Ectodermal cell (in vitro differentiated cells): Measurements from ENCODE around the gene ACTC1.

ENCODE experiments used
- H3K27ac ChIP-seq: 2 replicates; pipeline ENCODE4 v1.7.0; 2013; ENCODE audit warnings: mild to moderate bottlenecking, low read depth, low read length; ENCODE audit not compliant: insufficient read depth, poor library complexity, severe bottlenecking
- H3K27me3 ChIP-seq: 2 replicates; pipeline ENCODE4 v1.7.0; 2013; ENCODE audit warnings: mild to moderate bottlenecking, low read length; ENCODE audit not compliant: insufficient read depth, control insufficient read depth, poor library complexity, severe bottlenecking
- H3K36me3 ChIP-seq: one replicate; pipeline ENCODE4 v1.7.0; 2013; ENCODE audit warnings: low read length; ENCODE audit not compliant: control insufficient read depth, insufficient read depth
- H3K4me1 ChIP-seq: one replicate; pipeline ENCODE4 v1.7.0; 2013; ENCODE audit warnings: low read length; ENCODE audit not compliant: control insufficient read depth, insufficient read depth
- H3K4me3 ChIP-seq: 2 replicates; pipeline ENCODE4 v1.7.0; 2013; ENCODE audit warnings: low read depth, low read length, control low read depth; ENCODE audit not compliant: insufficient read depth
- H3K9me3 ChIP-seq: 2 replicates; pipeline ENCODE4 v1.7.0; 2013; ENCODE audit warnings: mild to moderate bottlenecking, low read length, moderate library complexity; ENCODE audit not compliant: control insufficient read depth
- WGBS, 2 experiments: methylation state at CpG; one replicate each; pipeline ENCODE4 v1.1.7; 2013; ENCODE audit warnings: missing lambda C conversion rate in 2 of 2; 5-methylcytosine and 5-hydroxymethylcytosine counted together

The ACTC1 gene

GRCh38 chr15:34783991-34784390, 11.4 kb downstream of the ACTC1 start:
- Histone ChIP-seq H3K4me1 (no peaks in the 10 kb centered on the region), H3K9me3 (no peaks in the 10 kb centered on the region), H3K27ac (no peak overlapping the region), H3K27me3 (no peaks in the 10 kb centered on the region), H3K4me3 (no peak overlapping the region), H3K36me3 (no peaks in the 10 kb centered on the region)

DNA sequence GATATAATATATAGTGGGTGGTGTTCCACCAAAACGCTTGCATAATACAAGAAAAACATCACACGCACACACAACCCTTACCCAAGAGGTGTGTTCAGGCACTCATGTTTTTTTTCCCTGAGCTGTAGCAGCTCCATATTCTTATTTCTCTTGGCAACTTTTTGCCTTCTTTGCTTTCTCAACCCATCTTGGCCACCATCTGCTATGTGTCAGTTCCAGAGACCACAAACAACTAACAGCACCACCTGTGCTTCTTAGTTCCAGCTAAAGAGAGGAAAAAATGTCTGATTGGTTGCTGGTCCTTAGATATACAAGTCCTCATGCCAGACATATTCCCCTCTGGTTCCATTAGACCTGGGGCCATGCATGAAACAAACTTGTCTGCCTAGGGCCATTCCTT, 11.9 kb downstream of the ACTC1 start:
- Histone ChIP-seq H3K4me3 (no peak overlapping the region), H3K36me3 (no peaks in the 10 kb centered on the region), H3K27me3 (no peaks in the 10 kb centered on the region), H3K27ac (no peak overlapping the region), H3K9me3 (no peaks in the 10 kb centered on the region), H3K4me1 (no peaks in the 10 kb centered on the region)
- WGBS, 2 experiments: 96 to 98% methylated on average over 2 of the region's 2 CpGs

GRCh38 chr15:34782901-34783300, 12.4 kb downstream of the ACTC1 start:
- 89% methylated on average over 3 of the region's 3 CpGs for WGBS, 2 experiments

GRCh38 chr15:34780725-34781124, 14.6 kb downstream of the ACTC1 start:
- no peak overlapping the region for H3K27ac ChIP-seq
- 79 to 100% methylated on average over 2 of the region's 2 CpGs for WGBS, 2 experiments

More at GRCh38 chr15:34782901-34783300, 12.4 kb downstream of the ACTC1 start:
- H3K4me1 ChIP-seq: no peaks in the 10 kb centered on the region
- H3K27me3 ChIP-seq: no peaks in the 10 kb centered on the region
- no peak overlapping the region for H3K27ac ChIP-seq
- H3K9me3 ChIP-seq: no peaks in the 10 kb centered on the region
- no peak overlapping the region for H3K4me3 ChIP-seq
- no peaks in the 10 kb centered on the region for H3K36me3 ChIP-seq

DNA sequence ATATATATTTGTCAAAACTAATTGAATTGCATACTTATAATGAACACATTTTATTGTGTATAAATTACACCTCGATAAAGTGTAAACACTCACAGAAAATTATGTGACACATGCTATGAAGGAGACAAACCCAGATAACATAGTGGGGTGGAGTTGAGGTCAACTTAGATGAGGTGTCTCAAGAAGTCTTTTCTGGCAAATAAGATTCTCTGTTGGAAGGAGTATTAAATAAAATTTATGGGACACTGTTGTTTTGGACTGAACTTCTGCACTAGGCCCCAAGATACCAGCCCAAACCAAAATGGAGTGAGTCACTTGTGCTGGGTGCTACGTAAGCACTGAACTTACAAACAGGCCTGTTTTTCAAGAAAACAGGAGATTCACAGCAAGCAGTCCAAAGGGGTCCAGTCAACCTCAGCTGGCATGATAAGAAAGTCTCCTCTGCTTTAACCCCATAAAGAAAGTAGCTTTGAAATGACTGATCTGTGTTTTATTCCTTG, 18.7 kb downstream of the ACTC1 start:
- H3K9me3 ChIP-seq: no peaks in the 10 kb centered on the region
- no peak overlapping the region for H3K4me3 ChIP-seq
- H3K27me3 ChIP-seq: no peaks in the 10 kb centered on the region
- 79 to 85% methylated on average over 1 to 2 of the region's 2 CpGs for WGBS, 2 experiments
- no peaks in the 10 kb centered on the region for H3K36me3 ChIP-seq
- no peaks in the 10 kb centered on the region for H3K4me1 ChIP-seq
- H3K27ac ChIP-seq: no peak overlapping the region

More at GRCh38 chr15:34780725-34781124, 14.6 kb downstream of the ACTC1 start:
- H3K27me3 ChIP-seq: no peaks in the 10 kb centered on the region
- H3K36me3 ChIP-seq: no peaks in the 10 kb centered on the region
- no peaks in the 10 kb centered on the region for H3K9me3 ChIP-seq
- H3K4me3 ChIP-seq: no peak overlapping the region
- H3K4me1 ChIP-seq: no peaks in the 10 kb centered on the region

DNA sequence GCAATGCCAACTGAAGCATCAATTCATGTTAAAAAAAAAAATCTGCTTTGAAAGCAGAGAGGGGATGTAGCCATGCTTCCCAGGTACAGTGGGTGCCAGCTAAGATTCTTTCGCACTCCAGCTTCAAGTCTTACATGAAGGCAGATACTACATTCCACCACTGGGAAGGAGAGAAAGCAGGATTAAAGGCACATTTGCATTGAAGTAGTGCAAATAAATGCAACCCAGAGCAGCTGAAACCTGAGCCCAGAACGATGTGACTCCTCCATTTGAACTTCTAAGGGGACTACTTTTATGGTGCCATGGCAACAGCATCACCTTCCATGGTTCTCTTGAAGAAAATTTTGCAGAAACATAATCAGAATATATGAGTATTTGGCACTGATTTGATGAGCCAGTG, 21.4 kb downstream of the ACTC1 start:
- H3K27ac ChIP-seq: no peak overlapping the region
- H3K36me3 ChIP-seq: no peaks in the 10 kb centered on the region
- no peaks in the 10 kb centered on the region for H3K27me3 ChIP-seq
- no peak overlapping the region for H3K4me3 ChIP-seq
- 35 to 48% methylated on average over 2 of the region's 2 CpGs for WGBS, 2 experiments
- H3K9me3 ChIP-seq: no peaks in the 10 kb centered on the region
- peaks cover 3% of the 10 kb centered on the region for H3K4me1 ChIP-seq

DNA sequence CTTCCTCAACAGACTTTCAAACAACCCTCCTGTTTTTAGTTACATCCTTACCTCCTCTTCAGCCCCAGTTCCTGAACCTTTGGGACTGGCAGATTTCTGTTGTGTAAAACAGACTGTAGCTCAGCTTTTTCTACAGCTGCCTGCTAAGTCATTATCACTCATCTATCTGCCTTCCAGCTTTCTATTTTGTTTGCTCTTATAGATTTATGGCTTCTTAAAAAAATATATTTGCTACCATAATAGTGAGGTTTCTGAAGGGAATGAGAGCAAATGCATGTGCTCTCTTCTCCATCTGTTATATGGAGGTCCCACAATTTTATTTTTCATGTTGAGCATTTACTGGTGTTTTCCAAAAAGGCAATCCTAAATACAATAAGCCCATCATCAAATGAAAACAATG, 22.3 kb downstream of the ACTC1 start:
- Histone ChIP-seq H3K27ac (no peak overlapping the region), H3K4me3 (no peak overlapping the region), H3K9me3 (no peaks in the 10 kb centered on the region), H3K36me3 (no peaks in the 10 kb centered on the region), H3K4me1 (peaks cover 3% of the 10 kb centered on the region), H3K27me3 (no peaks in the 10 kb centered on the region)

GRCh38 chr15:34772312-34772711, 23.0 kb downstream of the ACTC1 start:
- Histone ChIP-seq H3K4me3 (no peak overlapping the region), H3K27ac (no peak overlapping the region), H3K9me3 (no peaks in the 10 kb centered on the region), H3K27me3 (no peaks in the 10 kb centered on the region), H3K4me1 (peaks cover 3% of the 10 kb centered on the region), H3K36me3 (no peaks in the 10 kb centered on the region)
- 94 to 96% methylated on average over 2 of the region's 2 CpGs for WGBS, 2 experiments

DNA sequence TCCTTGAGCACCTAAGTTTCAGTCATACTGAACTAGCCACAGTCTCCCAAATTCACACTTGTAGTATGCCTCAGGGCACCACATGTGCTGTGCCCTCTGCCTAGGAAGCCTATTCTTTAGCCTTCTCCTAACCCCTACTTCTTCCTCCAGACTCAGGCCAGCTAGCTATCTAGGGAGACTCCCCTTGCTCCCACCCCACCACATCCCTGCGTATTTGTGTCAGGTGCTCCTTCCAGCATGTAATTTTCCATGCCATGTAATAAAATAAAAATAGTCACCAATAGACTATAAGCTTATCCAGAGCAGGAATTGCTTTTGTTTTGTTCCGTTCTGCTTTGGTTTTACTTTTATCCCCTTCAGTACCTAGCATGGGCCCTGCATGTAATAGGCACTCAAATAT, 25.6 kb downstream of the ACTC1 start:
- Histone ChIP-seq H3K4me1 (peaks cover 3% of the 10 kb centered on the region), H3K27me3 (no peaks in the 10 kb centered on the region), H3K9me3 (no peaks in the 10 kb centered on the region), H3K36me3 (no peaks in the 10 kb centered on the region), H3K27ac (no peak overlapping the region), H3K4me3 (no peak overlapping the region)
- 93% methylated on average over 2 of the region's 2 CpGs for WGBS, 2 experiments

DNA sequence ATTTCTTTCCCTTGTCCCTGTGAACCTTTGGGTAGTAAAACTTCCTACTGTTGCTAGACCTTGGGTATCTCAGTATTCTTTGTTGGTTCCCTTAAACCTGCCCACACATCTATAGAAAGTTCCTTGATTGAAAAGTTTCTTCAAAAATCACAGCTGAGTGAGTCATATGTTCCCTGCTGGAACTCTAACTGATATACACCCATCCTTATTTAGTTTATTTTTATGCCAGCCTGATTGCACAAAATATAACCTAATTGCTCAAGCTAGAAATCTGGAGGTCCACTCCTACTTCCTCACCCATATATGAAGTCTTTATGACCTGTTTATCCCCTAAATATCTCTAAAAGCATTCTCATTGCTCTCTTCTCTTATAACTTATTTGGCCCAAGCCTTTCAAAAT, 26.8 kb downstream of the ACTC1 start:
- H3K4me1 ChIP-seq: peaks cover 3% of the 10 kb centered on the region
- no peaks in the 10 kb centered on the region for H3K9me3 ChIP-seq
- no peak overlapping the region for H3K4me3 ChIP-seq
- no peaks in the 10 kb centered on the region for H3K36me3 ChIP-seq
- no peaks in the 10 kb centered on the region for H3K27me3 ChIP-seq
- no peak overlapping the region for H3K27ac ChIP-seq

DNA sequence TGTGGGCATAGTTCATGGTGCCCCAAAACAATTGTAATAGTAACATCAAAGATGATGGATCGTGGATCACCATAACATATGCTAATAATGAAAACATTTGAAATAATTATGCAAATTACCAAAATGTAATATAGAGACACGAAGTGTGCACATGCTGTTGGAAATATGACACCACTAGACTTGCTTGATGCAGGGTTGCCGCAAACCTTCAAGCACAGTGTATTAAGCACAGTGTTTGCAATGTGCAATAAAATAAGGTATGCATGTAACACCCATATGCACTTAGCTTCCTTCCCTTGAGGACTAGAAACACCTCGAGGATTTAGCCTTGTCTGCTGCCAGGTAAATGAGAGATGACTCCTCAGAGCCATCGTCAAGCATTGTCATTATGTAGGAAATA, 29.6 kb downstream of the ACTC1 start:
- H3K4me1 ChIP-seq: peaks cover 3% of the 10 kb centered on the region
- no peaks in the 10 kb centered on the region for H3K27me3 ChIP-seq
- no peak overlapping the region for H3K27ac ChIP-seq
- no peaks in the 10 kb centered on the region for H3K9me3 ChIP-seq
- WGBS, 2 experiments: 92 to 96% methylated on average over 4 of the region's 5 CpGs
- no peak overlapping the region for H3K4me3 ChIP-seq
- no peaks in the 10 kb centered on the region for H3K36me3 ChIP-seq
